SIG-M5 treated with dmso at 0.1 percent for 504 hours (cell line): ENCODE measurements around the gene AJUBA.
A peak's percentile ranks its signal among the peaks of the same experiment; 100 is the strongest.
"Not testable (repeated sequence)": the region's sequence is repeated elsewhere in the genome, so short reads cannot be mapped to it uniquely, and the experiment has no call there.

ENCODE experiments used
- DNase-seq: peaks from one replicate; lab custom pipeline; 2025; ENCODE audit not compliant: unreplicated experiment; lab: John Stamatoyannopoulos, UW

AJUBA gene

GRCh38 chr14:22982477-22983245 is at the start of gene AJUBA:
TSS of gene AJUBA (minus strand) at chr14:22982551. CDS start at chr14:22982266, 285 bp downstream.
- DNase-seq: peak; percentile 85

- no peak for DNase-seq
These were observed 48.6 kb upstream of the AJUBA start for GRCh38 chr14:23030936-23031335.

GRCh38 chr14:23028799-23029198 is 46.4 kb upstream of the AJUBA start:
- DNase-seq: no peak

- no peak for DNase-seq
These were observed 42.9 kb upstream of the AJUBA start for GRCh38 chr14:23025151-23025814.

- DNase-seq: no peak
These were observed 42.3 kb upstream of the AJUBA start for GRCh38 chr14:23024612-23025075.

- no peak for DNase-seq
These were observed 41.4 kb upstream of the AJUBA start for GRCh38 chr14:23023795-23024152.

GRCh38 chr14:23023022-23023794 is 40.9 kb upstream of the AJUBA start:
- no peak for DNase-seq

GRCh38 chr14:23021889-23022442 is 39.6 kb upstream of the AJUBA start:
- DNase-seq: no peak

GRCh38 chr14:23021434-23021833 is 39.1 kb upstream of the AJUBA start:
- no peak for DNase-seq

- no peak for DNase-seq
These were observed 38.1 kb upstream of the AJUBA start for GRCh38 chr14:23020143-23021128.

- no peak for DNase-seq
These were observed 35.8 kb upstream of the AJUBA start for GRCh38 chr14:23018107-23018506.

- DNase-seq: no peak
These were observed 34.7 kb upstream of the AJUBA start for GRCh38 chr14:23017091-23017490.

- DNase-seq: no peak
These were observed 33.3 kb upstream of the AJUBA start for GRCh38 chr14:23015618-23016017.

GRCh38 chr14:23013749-23014054 is 31.4 kb upstream of the AJUBA start:
- DNase-seq: not testable (repeated sequence)

GRCh38 chr14:23013054-23013748 is 30.9 kb upstream of the AJUBA start:
- DNase-seq: no peak

GRCh38 chr14:23009939-23010726 is 27.8 kb upstream of the AJUBA start, which contains the start of gene C14orf93:
TSS of gene C14orf93 (minus strand) at chr14:23010143. CDS start at chr14:22999023, 11,120 bp downstream.
- peak; percentile 75 for DNase-seq

GRCh38 chr14:23009483-23009938 is 27.2 kb upstream of the AJUBA start:
- DNase-seq: no peak

- peak; percentile 65 for DNase-seq
These were observed 26.5 kb upstream of the AJUBA start for GRCh38 chr14:23008831-23009230.
